AG04450 (cell line): Measurements from ENCODE around the gene DCLK1. TPM values are rescaled to one million over a fixed set of nuclear protein-coding genes. Genes with fewer than 3 reads are reported as not detected.

Source experiments
- CTCF ChIA-PET: fragments of 300-600, 350-600 bp; formaldehyde crosslinking; extraction: SDS; loops from one replicate; lab custom pipeline; 2022; ENCODE audit warnings: antibody characterized with exemption, inconsistent platforms; lab: Charles Lee
- POLR2A ChIA-PET: fragments of 350-600 bp; formaldehyde crosslinking; extraction: SDS; loops from one replicate; lab custom pipeline; 2021; ENCODE audit warnings: antibody characterized with exemption, inconsistent platforms; lab: Yijun Ruan, JAX
- DNase-seq: peaks from one replicate; pipeline ENCODE4 v3.0.0-alpha.2; 2011; ENCODE audit warnings: low read depth, low spot score
- H3K27ac ChIP-seq: one replicate; pipeline ENCODE4 v1.5.1; 2012; ENCODE audit warnings: low read depth, low read length, control low read depth
- H3K27me3 ChIP-seq: one replicate; pipeline ENCODE4 v1.6.0; 2012; ENCODE audit warnings: low read length; ENCODE audit not compliant: control insufficient read depth, insufficient read depth
- H3K4me3 ChIP-seq: 2 replicates; pipeline ENCODE4 v1.5.1; 2011; ENCODE audit warnings: mild to moderate bottlenecking, low read depth, low read length, control low read depth
- H3K9me3 ChIP-seq: 2 replicates; pipeline ENCODE4 v1.5.1; 2012; ENCODE audit warnings: low read length; ENCODE audit not compliant: control insufficient read depth, insufficient read depth
- polyA plus RNA-seq: library from polyadenylated mRNA; depleted of rRNA; stranded (reverse); fragments of >200 nt; gene quantifications from 2 replicates; pipeline ENCODE4 v1.2.3, GENCODE V29; 2011
- TF ChIP-seq, protein P1 (sequence below): IDR thresholded peaks from 2 replicates; pipeline ENCODE4 v1.5.1; 2011; ENCODE audit warnings: low read depth, low read length, control low read depth, inconsistent platforms

DCLK1 gene
- polyA plus RNA-seq, 1 experiment, result not detected

DNA sequence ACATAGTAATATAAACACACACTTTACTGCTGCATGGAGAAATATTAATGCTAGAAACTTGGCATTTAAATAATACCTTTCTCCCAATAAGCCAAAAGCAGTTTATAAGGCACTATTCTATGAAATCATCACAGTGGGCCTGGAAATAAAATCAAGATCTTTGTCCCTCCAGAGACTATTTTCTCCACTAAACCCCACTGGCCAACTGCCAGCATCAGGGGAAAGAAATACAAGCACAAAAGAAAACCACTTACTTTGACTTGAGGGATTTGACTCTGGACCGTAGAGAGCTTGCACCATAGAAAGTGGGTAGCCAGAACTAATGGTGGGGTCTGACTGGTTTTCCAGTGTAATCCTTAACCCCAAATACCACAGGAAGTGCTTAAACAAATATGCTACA is 71.9 kb downstream of the DCLK1 start:
- TF ChIP-seq, protein P1, sequence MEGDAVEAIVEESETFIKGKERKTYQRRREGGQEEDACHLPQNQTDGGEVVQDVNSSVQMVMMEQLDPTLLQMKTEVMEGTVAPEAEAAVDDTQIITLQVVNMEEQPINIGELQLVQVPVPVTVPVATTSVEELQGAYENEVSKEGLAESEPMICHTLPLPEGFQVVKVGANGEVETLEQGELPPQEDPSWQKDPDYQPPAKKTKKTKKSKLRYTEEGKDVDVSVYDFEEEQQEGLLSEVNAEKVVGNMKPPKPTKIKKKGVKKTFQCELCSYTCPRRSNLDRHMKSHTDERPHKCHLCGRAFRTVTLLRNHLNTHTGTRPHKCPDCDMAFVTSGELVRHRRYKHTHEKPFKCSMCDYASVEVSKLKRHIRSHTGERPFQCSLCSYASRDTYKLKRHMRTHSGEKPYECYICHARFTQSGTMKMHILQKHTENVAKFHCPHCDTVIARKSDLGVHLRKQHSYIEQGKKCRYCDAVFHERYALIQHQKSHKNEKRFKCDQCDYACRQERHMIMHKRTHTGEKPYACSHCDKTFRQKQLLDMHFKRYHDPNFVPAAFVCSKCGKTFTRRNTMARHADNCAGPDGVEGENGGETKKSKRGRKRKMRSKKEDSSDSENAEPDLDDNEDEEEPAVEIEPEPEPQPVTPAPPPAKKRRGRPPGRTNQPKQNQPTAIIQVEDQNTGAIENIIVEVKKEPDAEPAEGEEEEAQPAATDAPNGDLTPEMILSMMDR, result no peak
- Histone ChIP-seq H3K9me3 (no peaks in the 10 kb centered on the region), H3K27ac (no peak overlapping the region), H3K4me3 (no peak overlapping the region), H3K27me3 (no peaks in the 10 kb centered on the region)
- CTCF ChIA-PET, result interaction anchor here (0.7 kb wide), 1 partner anchor 20 kb away, joined by 4 read pairs; no protein-coding TSS in a partner anchor
- POLR2A ChIA-PET, result no interaction called here
- DNase-seq, result no peak

DNA sequence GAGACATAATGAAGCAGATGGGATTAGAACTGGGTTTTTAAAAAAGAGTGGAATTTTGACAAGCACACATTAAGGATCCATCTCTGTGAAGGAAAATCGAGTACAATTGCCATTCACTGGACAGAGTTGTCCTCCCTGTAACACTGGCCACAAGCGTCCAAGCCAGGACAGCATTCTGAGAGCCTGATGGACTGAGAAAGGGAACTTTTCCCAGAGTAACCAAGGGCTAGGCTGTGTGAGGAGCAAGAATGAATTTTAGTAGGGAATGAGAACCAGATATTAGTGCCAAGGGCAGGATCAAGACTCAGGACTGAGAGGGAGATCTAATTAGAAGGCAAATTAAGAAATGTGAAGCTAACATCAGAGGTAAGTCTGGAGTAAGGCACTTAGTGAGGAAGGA is 73.1 kb downstream of the DCLK1 start:
- Histone ChIP-seq H3K27ac (no peak overlapping the region), H3K27me3 (no peaks in the 10 kb centered on the region), H3K9me3 (no peaks in the 10 kb centered on the region), H3K4me3 (no peak overlapping the region)
- TF ChIP-seq, protein P1, result no peak
- DNase-seq, result no peak
- CTCF ChIA-PET, result no interaction called here
- POLR2A ChIA-PET, result no interaction called here

DNA sequence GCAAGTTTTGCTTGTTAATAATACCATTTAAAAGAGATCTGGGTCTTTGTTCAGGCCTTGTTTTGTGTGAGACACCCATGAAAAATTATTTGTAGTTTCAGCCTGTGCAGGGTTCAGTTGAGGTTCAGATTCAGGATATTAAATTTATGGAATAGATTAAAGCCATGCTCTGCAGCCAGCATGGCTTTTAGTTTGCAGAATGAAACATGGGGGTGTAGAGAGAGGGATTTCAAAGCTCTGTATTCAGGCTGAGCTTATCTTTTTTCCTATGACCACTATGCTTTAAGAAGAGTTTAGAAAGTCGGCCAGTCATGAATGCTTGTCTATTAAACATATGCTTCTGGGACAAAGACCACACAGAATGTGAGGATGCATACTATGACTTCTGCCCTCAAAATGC is 73.6 kb downstream of the DCLK1 start:
- no peak overlapping the region for H3K4me3 ChIP-seq
- no peak overlapping the region for H3K27ac ChIP-seq
- no peaks in the 10 kb centered on the region for H3K9me3 ChIP-seq
- TF ChIP-seq, protein P1, result no peak
- ChIA-PET CTCF (no interaction called here), POLR2A (no interaction called here)
- H3K27me3 ChIP-seq, result no peaks in the 10 kb centered on the region
- DNase-seq, result no peak

DNA sequence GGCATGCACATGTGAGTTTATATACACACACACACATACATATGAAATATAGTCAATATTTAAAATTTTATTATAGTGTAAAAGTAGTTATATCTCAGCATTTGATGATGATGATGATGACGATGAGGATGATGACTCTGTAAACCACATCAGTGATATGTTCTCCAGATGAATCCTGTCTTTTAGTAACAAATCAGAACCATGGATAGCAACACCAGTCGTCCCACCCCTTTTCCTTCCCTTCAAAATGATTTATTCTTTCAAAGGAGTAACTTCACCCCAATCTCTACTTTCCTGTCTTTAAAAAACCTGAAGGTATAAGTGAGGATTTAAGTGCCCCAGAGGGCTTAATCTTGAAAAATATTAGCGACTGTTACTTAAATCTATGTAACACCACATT is 74.1 kb downstream of the DCLK1 start:
- no peaks in the 10 kb centered on the region for H3K9me3 ChIP-seq
- TF ChIP-seq, protein P1, result no peak
- H3K4me3 ChIP-seq, result no peak overlapping the region
- DNase-seq, result no peak
- ChIA-PET CTCF (no interaction called here), POLR2A (no interaction called here)
- no peak overlapping the region for H3K27ac ChIP-seq
- no peaks in the 10 kb centered on the region for H3K27me3 ChIP-seq

DNA sequence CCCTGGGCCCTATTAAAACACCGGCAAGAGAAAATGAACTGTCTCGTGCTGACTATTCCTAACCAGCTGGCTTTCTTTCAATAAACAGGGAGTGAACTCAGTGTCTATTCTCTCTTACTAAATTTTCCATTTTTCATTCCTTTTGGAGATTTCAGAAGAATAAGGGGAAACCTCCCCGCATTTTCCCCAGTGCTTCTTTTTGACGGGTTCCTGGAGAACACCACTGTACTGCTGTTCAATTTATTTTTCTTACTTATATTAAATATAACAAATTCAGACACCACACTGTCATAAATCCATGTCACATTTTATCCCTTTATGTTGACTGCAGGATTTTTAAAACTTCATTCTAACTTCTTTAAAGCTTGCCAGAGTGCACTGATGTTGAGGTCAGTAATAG is 75.8 kb downstream of the DCLK1 start:
- DNase-seq, result no peak
- Histone ChIP-seq H3K9me3 (no peaks in the 10 kb centered on the region), H3K27me3 (no peaks in the 10 kb centered on the region), H3K27ac (no peak overlapping the region), H3K4me3 (no peak overlapping the region)
- ChIA-PET CTCF (no interaction called here), POLR2A (no interaction called here)
- TF ChIP-seq, protein P1, result no peak
